ENCODE measurements around the gene MIER2. TPM values are rescaled to one million over a fixed set of nuclear protein-coding genes. Genes with fewer than 3 reads are reported as not detected.

MIER2 gene
- 48.2 TPM for polyA plus RNA-seq (2012; ENCODE audit: insufficient read length, low read depth)

GRCh38 chr19:344625-345319, at the start of gene MIER2:
MIER2 (minus strand) TSS chr19:344796; CDS start chr19:344782, 14 bp downstream.
- no peak for TF ChIP-seq SIN3A (IDR thresholded peaks at IDR 0.05; ENCODE audit: borderline replicate concordance, insufficient read depth, low read length)
- TF ChIP-seq TAF1 (IDR thresholded peaks at IDR 0.05; ENCODE audit: borderline replicate concordance, insufficient read depth, low read length), result no peak
- no peak for TF ChIP-seq POLR2AphosphoS5 (IDR thresholded peaks at IDR 0.05; ENCODE audit: low read depth, low read length)
- TF ChIP-seq, protein P1, sequence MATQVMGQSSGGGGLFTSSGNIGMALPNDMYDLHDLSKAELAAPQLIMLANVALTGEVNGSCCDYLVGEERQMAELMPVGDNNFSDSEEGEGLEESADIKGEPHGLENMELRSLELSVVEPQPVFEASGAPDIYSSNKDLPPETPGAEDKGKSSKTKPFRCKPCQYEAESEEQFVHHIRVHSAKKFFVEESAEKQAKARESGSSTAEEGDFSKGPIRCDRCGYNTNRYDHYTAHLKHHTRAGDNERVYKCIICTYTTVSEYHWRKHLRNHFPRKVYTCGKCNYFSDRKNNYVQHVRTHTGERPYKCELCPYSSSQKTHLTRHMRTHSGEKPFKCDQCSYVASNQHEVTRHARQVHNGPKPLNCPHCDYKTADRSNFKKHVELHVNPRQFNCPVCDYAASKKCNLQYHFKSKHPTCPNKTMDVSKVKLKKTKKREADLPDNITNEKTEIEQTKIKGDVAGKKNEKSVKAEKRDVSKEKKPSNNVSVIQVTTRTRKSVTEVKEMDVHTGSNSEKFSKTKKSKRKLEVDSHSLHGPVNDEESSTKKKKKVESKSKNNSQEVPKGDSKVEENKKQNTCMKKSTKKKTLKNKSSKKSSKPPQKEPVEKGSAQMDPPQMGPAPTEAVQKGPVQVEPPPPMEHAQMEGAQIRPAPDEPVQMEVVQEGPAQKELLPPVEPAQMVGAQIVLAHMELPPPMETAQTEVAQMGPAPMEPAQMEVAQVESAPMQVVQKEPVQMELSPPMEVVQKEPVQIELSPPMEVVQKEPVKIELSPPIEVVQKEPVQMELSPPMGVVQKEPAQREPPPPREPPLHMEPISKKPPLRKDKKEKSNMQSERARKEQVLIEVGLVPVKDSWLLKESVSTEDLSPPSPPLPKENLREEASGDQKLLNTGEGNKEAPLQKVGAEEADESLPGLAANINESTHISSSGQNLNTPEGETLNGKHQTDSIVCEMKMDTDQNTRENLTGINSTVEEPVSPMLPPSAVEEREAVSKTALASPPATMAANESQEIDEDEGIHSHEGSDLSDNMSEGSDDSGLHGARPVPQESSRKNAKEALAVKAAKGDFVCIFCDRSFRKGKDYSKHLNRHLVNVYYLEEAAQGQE (IDR thresholded peaks at IDR 0.05; ENCODE audit: insufficient read depth in 1 of 2, low read depth in 2 of 2, low read length in 2 of 2), result no peak
- no peak for TF ChIP-seq FOXP2 (optimal IDR thresholded peaks at IDR 0.05; ENCODE audit: borderline replicate concordance, extremely low read depth, extremely low read length, insufficient read depth)

DNA sequence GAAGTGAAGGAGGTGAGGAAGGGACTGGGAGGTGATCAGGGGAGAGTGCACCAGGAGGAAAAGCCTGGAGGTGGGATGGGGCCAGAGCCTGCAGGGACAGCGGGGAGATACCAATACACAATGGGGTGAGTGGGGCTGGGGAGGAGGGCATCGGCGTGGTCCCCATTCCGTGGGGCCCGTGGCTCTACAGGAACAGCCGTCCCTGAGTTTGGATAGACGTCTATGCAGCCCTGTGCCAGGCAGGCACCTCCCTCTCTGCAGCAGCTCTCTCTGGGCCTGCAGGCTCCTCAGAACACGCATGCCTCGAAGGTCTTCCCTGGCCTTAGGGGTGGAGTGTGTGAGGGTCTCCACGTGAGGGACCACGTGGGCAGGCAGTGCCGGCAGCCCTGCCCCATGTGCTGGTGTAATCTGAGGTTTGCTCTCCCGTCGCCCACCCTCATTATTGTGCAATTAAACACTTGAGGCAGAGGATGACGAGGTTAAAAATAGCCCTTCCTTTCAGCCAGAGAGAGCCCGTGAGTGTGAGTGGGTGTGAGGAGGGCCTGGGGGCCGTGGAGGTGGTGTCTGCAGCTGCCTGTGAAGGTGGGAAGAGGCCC, 47.9 kb upstream of the MIER2 start:
- no peak for TF ChIP-seq SIN3A (IDR thresholded peaks at IDR 0.05; ENCODE audit: borderline replicate concordance, insufficient read depth, low read length)
- TF ChIP-seq, protein P1 (IDR thresholded peaks at IDR 0.05; ENCODE audit: insufficient read depth in 1 of 2, low read depth in 2 of 2, low read length in 2 of 2), result no peak
- TF ChIP-seq TAF1 (IDR thresholded peaks at IDR 0.05; ENCODE audit: borderline replicate concordance, insufficient read depth, low read length), result no peak

GRCh38 chr19:391726-392374, 47.3 kb upstream of the MIER2 start:
- TF ChIP-seq FOXP2 (optimal IDR thresholded peaks at IDR 0.05; ENCODE audit: borderline replicate concordance, extremely low read depth, extremely low read length, insufficient read depth) (no peak), SIN3A (IDR thresholded peaks at IDR 0.05; ENCODE audit: borderline replicate concordance, insufficient read depth, low read length) (no peak)

DNA sequence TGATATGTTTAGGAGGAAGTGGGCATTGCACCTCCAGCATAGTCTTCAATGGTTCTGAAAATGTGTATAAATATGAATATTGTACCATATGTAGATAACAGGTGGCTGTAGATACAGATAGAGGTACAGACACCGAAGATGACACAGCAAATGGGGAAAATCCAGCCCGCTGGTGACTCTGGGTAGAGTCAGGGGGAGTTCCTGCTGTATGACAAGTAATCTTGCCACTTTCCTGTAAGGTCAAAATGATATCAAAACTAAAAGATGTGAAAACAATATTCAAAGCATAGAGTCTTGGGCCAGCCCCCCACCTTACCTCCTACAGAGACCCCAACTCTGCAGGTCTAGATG, 46.6 kb upstream of the MIER2 start:
- TF ChIP-seq TAF1 (IDR thresholded peaks at IDR 0.05; ENCODE audit: borderline replicate concordance, insufficient read depth, low read length) (no peak), FOXP2 (optimal IDR thresholded peaks at IDR 0.05; ENCODE audit: borderline replicate concordance, extremely low read depth, extremely low read length, insufficient read depth) (no peak), SIN3A (IDR thresholded peaks at IDR 0.05; ENCODE audit: borderline replicate concordance, insufficient read depth, low read length) (no peak), POLR2AphosphoS5 (IDR thresholded peaks at IDR 0.05; ENCODE audit: low read depth, low read length) (no peak)
- TF ChIP-seq, protein P1 (IDR thresholded peaks at IDR 0.05; ENCODE audit: insufficient read depth in 1 of 2, low read depth in 2 of 2, low read length in 2 of 2), result no peak

DNA sequence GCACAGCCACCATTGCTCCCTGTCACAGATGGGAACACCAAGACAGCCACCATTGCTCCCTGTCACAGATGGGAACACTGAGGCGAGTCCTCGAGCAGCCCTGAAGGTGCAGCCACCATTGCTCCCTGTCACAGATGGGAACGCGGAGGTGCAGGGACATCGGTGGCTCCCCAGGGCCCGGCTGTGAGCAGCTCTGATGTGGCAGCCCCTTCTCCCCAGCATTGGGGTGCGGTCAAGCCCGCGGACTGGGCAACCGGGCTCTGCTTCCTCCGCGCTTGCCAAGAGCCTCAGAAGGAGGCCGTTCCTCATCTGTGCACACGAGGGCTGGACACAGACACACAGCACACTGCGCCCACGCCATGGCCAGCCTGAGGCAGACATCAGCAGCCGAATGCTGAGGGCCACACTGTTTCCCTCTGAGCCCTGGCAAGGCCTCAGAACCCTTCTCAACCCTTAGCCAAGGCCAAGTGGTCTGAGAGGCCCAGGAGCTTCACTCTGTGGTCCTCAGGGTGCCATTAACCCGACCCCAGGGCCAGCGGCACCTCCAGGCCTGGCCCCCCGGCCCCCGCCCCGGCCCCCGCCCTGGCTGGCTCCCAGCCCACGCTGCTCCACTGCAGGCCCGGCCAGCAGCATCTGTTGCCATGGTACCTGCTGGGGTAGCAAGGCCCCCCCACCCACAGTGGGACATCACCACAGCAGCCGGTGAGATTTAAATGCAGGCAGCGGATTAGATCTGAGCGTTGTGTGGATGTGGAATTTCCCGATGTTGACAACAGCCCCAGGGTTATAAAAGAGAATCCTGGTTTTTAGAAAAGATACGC, 46.0 kb upstream of the MIER2 start:
- TF ChIP-seq POLR2AphosphoS5 (IDR thresholded peaks at IDR 0.05; ENCODE audit: low read depth, low read length) (no peak), FOXP2 (optimal IDR thresholded peaks at IDR 0.05; ENCODE audit: borderline replicate concordance, extremely low read depth, extremely low read length, insufficient read depth) (no peak), SIN3A (IDR thresholded peaks at IDR 0.05; ENCODE audit: borderline replicate concordance, insufficient read depth, low read length) (no peak), TAF1 (IDR thresholded peaks at IDR 0.05; ENCODE audit: borderline replicate concordance, insufficient read depth, low read length) (no peak)
- TF ChIP-seq, protein P1 (IDR thresholded peaks at IDR 0.05; ENCODE audit: insufficient read depth in 1 of 2, low read depth in 2 of 2, low read length in 2 of 2), result no peak

All from PFSK-1 (cell line).